ENCODE data around the gene MED15. TPM values are rescaled to one million over a fixed set of nuclear protein-coding genes. Genes with fewer than 3 reads are reported as not detected.
"Not testable (repeated sequence)": the region's sequence is repeated elsewhere in the genome, so short reads cannot be mapped to it uniquely, and the experiment has no call there.

MED15 gene
- total and polyA plus RNA-seq, 3 donors from 2014 or later = 71.0 to 101 (median 81.6) TPM

DNA sequence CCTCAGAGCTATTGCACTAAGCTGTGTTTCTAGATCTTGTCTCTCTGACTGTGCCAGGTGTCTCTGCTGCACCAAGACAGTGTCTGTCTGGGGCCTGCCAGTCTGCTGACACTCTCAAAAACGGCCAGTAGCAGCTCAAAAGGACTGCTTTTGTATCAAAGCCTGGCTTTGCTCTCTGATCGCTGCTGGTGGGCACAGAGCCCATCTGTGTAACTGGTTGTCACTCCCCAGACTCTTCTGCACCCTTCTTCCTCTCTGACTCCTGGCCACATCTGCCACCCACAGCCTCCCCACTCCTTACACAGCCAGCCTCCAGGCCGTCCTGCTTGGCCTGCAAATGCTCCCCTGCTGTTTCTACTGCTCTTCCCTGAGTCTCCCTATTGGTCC lies 26.5 kb downstream of the MED15 start:
- H3K4me1 ChIP-seq = peaks cover 47% of the 10 kb centered on the region
- intact Hi-C loops (cut with DNase I; ENCODE audit: low total_unique reads) = no loop called here

DNA sequence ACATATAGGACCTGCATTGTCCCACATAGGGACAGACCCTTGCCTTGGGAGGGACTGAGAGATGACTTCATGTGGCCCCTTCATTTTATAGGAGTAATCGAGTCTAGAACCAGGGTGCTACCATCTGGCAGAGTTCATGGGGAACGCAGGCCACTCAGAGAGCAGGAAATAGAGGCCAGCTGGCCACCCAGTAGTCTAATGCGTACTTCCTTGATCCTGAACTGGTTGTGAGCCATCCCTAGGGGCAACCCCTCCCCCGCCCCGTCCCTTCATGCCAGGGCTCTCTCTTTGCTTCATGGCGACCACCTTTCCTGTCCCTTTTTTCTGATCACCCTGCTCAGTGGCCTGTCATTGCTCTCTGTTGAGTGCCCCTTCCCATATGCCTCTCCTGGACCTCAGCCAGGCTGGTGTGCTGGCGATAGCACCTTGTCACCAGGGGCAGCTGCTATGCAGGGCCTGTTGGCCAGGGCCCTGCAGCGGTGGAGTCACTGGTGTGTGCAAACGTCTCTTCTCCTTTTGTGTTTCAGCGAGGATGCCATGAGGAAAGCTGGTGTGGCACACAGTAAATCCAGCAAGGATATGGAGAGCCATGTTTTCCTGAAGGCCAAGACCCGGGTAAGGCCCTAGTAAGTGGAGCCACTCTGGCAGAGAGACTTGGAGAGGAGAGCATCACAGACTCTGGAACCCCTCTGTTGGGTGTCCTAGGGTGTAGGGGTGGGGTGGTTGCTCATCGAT lies 29.3 kb downstream of the MED15 start:
- no peak for TF ChIP-seq POLR2A (IDR thresholded peaks at IDR 0.05)
- Histone ChIP-seq H3K27ac (no peak overlapping the region), H3K36me3 (ENCODE audit: low read depth, missing control alignments) (no peaks in the 10 kb centered on the region), H3K27me3 (no peaks in the 10 kb centered on the region), H3K9me3 (no peaks in the 10 kb centered on the region), H3K4me3 (no peak overlapping the region), H3K4me1 (peaks cover 35% of the 10 kb centered on the region)
- intact Hi-C loops (cut with DNase I; ENCODE audit: low total_unique reads) = no loop called here
- WGBS, 2 donors = 89 to 90% methylated on average over 12 of the region's 12 CpGs
- no peak for DNase-seq

More for the DNA sequence above, 26.5 kb downstream of the MED15 start:
- no peak overlapping the region for H3K4me3 ChIP-seq
- WGBS, 2 donors = 53 to 56% methylated on average over 3 of the region's 3 CpGs
- no peaks in the 10 kb centered on the region for H3K36me3 ChIP-seq (ENCODE audit: low read depth, missing control alignments)
- DNase-seq = peak; percentile 56
- H3K27ac ChIP-seq = no peak overlapping the region
- TF ChIP-seq, protein P1, sequence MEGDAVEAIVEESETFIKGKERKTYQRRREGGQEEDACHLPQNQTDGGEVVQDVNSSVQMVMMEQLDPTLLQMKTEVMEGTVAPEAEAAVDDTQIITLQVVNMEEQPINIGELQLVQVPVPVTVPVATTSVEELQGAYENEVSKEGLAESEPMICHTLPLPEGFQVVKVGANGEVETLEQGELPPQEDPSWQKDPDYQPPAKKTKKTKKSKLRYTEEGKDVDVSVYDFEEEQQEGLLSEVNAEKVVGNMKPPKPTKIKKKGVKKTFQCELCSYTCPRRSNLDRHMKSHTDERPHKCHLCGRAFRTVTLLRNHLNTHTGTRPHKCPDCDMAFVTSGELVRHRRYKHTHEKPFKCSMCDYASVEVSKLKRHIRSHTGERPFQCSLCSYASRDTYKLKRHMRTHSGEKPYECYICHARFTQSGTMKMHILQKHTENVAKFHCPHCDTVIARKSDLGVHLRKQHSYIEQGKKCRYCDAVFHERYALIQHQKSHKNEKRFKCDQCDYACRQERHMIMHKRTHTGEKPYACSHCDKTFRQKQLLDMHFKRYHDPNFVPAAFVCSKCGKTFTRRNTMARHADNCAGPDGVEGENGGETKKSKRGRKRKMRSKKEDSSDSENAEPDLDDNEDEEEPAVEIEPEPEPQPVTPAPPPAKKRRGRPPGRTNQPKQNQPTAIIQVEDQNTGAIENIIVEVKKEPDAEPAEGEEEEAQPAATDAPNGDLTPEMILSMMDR (IDR thresholded peaks at IDR 0.05) = no peak
- TF ChIP-seq POLR2A (IDR thresholded peaks at IDR 0.05) = no peak
- H3K27me3 ChIP-seq = no peaks in the 10 kb centered on the region
- H3K9me3 ChIP-seq = no peaks in the 10 kb centered on the region

DNA sequence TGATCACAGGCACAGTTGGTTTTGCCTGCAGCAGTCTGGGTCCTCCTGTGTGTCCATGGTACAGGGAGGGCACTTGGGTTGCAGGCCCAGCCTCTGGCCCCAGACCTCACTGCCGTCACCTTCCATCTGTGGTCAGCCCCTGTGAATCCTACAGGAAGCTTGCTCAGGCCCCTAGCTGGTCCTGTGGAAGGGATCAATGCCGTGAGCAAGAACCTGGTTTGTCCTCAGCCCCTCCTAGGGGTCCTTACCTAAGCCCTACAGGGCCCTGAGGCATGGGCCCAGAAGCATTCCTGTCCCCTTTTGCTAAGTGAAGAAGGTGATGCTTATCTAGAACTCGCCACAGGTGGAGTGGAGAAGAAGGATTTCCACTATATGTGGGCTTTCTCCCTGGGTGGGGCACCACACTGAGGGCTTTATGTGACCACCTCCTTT lies 29.9 kb downstream of the MED15 start:
- intact Hi-C loops (cut with DNase I; ENCODE audit: low total_unique reads) = no loop called here
- 93 to 96% methylated on average over 2 to 3 of the region's 3 CpGs for WGBS, 2 donors
- Histone ChIP-seq H3K4me1 (peaks cover 29% of the 10 kb centered on the region), H3K4me3 (no peak overlapping the region), H3K9me3 (no peaks in the 10 kb centered on the region), H3K27ac (no peak overlapping the region), H3K36me3 (ENCODE audit: low read depth, missing control alignments) (no peaks in the 10 kb centered on the region), H3K27me3 (no peaks in the 10 kb centered on the region)
- DNase-seq = no peak
- TF ChIP-seq, protein P1 (IDR thresholded peaks at IDR 0.05) = no peak
- TF ChIP-seq POLR2A (IDR thresholded peaks at IDR 0.05) = no peak

DNA sequence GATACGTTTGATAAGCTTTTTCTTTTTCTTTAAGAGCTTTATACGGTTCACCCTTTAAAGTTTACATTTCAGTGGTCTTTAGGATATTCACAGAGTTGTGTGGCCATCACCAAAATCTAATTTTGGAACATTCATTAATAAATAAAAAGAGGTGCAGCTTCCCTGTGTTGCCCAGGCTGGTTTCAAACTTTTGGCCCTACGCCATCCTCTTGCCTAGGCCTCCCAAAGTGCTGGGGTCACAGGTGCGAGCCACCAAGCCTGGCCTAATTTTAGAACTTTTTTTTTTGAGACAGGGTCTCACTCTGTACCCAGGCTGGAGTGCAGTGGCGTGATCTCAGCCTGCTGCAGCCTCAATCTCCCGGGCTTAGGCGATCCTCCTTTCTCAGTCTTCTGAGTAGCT lies 30.6 kb downstream of the MED15 start:
- H3K36me3 ChIP-seq (ENCODE audit: low read depth, missing control alignments) = no peaks in the 10 kb centered on the region
- H3K27ac ChIP-seq = no peak overlapping the region
- DNase-seq = no peak
- H3K27me3 ChIP-seq = no peaks in the 10 kb centered on the region
- TF ChIP-seq, protein P1 (IDR thresholded peaks at IDR 0.05) = no peak
- TF ChIP-seq POLR2A (IDR thresholded peaks at IDR 0.05) = no peak
- WGBS, 2 donors = 90 to 94% methylated on average over 7 of the region's 7 CpGs
- peaks cover 22% of the 10 kb centered on the region for H3K4me1 ChIP-seq
- H3K9me3 ChIP-seq = no peaks in the 10 kb centered on the region
- intact Hi-C loops (cut with DNase I; ENCODE audit: low total_unique reads) = no loop called here
- no peak overlapping the region for H3K4me3 ChIP-seq

DNA sequence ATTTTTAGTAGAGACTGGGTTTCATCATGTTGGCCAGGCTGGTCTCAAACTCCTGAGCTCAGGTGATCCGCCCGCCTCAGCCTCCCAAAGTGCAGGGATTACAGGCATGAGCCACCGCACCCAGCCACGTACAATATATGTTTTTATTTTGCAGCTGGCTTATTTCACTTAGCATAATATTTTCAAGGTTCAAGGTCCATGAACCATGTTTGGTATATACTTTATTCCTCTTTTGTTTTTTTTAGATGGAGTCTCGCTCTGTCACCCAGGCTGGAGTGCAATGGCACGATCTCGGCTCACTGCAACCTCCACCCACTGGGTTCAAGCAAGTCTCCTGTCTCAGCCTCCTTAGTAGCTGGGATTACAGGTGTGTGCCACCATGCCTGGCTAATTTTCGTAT lies 31.5 kb downstream of the MED15 start:
- H3K27ac ChIP-seq; H3K9me3 ChIP-seq; H3K36me3 ChIP-seq (ENCODE audit: low read depth, missing control alignments); DNase-seq; H3K27me3 ChIP-seq; H3K4me3 ChIP-seq; intact Hi-C loops (cut with DNase I; ENCODE audit: low total_unique reads): not testable (repeated sequence)
- WGBS, 2 donors = 97 to 98% methylated on average over 8 of the region's 8 CpGs
- peaks cover 13% of the 10 kb centered on the region for H3K4me1 ChIP-seq

DNA sequence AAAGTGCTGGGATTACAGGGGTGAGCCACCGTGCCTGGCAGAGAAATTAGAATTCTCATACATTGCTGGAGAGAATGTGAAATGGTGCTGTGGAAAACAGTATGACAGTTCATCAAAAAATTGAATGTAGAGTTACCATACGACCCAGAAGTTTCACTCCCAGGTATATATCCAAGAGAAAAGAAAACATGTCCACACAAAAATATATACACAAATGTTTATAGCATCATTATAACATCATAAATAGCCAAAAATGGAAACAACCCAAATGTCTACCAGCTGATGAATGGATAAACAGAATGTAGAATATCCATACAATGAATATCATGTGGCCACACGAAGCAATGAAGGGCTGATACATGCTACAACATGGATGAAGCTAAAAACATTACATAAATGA lies 34.6 kb downstream of the MED15 start:
- no peak for DNase-seq
- Histone ChIP-seq H3K36me3 (ENCODE audit: low read depth, missing control alignments) (no peaks in the 10 kb centered on the region), H3K4me3 (no peak overlapping the region), H3K27ac (no peak overlapping the region), H3K27me3 (no peaks in the 10 kb centered on the region), H3K9me3 (no peaks in the 10 kb centered on the region), H3K4me1 (no peaks in the 10 kb centered on the region)
- TF ChIP-seq, protein P1 (IDR thresholded peaks at IDR 0.05) = no peak
- TF ChIP-seq POLR2A (IDR thresholded peaks at IDR 0.05) = no peak
- intact Hi-C loops (cut with DNase I; ENCODE audit: low total_unique reads) = no loop called here
- 88 to 99% methylated on average over 3 of the region's 3 CpGs for WGBS, 2 donors
